Measurements from ENCODE around the gene SPPL3. TPM values are rescaled to one million over a fixed set of nuclear protein-coding genes. Genes with fewer than 3 reads are reported as not detected.
"Not testable (repeated sequence)": the region's sequence is repeated elsewhere in the genome, so short reads cannot be mapped to it uniquely, and the experiment has no call there.

The SPPL3 gene
- polyA plus RNA-seq (ENCODE audit: insufficient read length) = 54.9 TPM

GRCh38 chr12:120904197-120904773 lies at the start of gene SPPL3:
Gene SPPL3 (minus strand): TSS chr12:120904358. CDS start chr12:120903867, 491 bp downstream.
- DNase-seq = peak; percentile 92

- DNase-seq = no peak
These were observed 46.6 kb upstream of the SPPL3 start for GRCh38 chr12:120950807-120951206.

- DNase-seq = not testable (repeated sequence)
These were observed 46.2 kb upstream of the SPPL3 start for GRCh38 chr12:120950260-120950799.

- DNase-seq = not testable (repeated sequence)
These were observed 41.4 kb upstream of the SPPL3 start for GRCh38 chr12:120945516-120945915.

- peak; percentile 34 for DNase-seq
These were observed 40.6 kb upstream of the SPPL3 start for GRCh38 chr12:120944645-120945217.

- no peak for DNase-seq
These were observed 39.3 kb upstream of the SPPL3 start for GRCh38 chr12:120943482-120943881.

GRCh38 chr12:120941846-120942405 lies 37.8 kb upstream of the SPPL3 start:
- no peak for DNase-seq

GRCh38 chr12:120941412-120941811 lies 37.3 kb upstream of the SPPL3 start:
- DNase-seq = no peak

GRCh38 chr12:120940799-120941198 lies 36.6 kb upstream of the SPPL3 start:
- DNase-seq = no peak

- no peak for DNase-seq
These were observed 35.8 kb upstream of the SPPL3 start for GRCh38 chr12:120940006-120940405.

- DNase-seq = peak; percentile 32
These were observed 35.4 kb upstream of the SPPL3 start for GRCh38 chr12:120939523-120939922.

- DNase-seq = no peak
These were observed 34.3 kb upstream of the SPPL3 start for GRCh38 chr12:120938496-120938895.

- peak; percentile 10 for DNase-seq
These were observed 32.0 kb upstream of the SPPL3 start for GRCh38 chr12:120936197-120936596.

GRCh38 chr12:120933786-120934185 lies 29.6 kb upstream of the SPPL3 start:
- DNase-seq = no peak

- no peak for DNase-seq
These were observed 28.9 kb upstream of the SPPL3 start for GRCh38 chr12:120932956-120933526.

- no peak for DNase-seq
These were observed 27.9 kb upstream of the SPPL3 start for GRCh38 chr12:120932058-120932457.

GRCh38 chr12:120930032-120930431 lies 25.9 kb upstream of the SPPL3 start:
- no peak for DNase-seq

- DNase-seq = no peak
These were observed 24.9 kb upstream of the SPPL3 start for GRCh38 chr12:120928864-120929652.

- no peak for DNase-seq
These were observed 21.8 kb upstream of the SPPL3 start for GRCh38 chr12:120925740-120926563.

GRCh38 chr12:120922279-120922678 lies 18.1 kb upstream of the SPPL3 start:
- no peak for DNase-seq

GRCh38 chr12:120921637-120922036 lies 17.5 kb upstream of the SPPL3 start:
- no peak for DNase-seq

GRCh38 chr12:120920178-120920577 lies 16.0 kb upstream of the SPPL3 start:
- no peak for DNase-seq

Data from hindlimb muscle (tissue), 1 donor.